Suprapubic skin (tissue), 3 donors: ENCODE data around the gene CXCR5.

Experiments used
- EP300 ChIP-seq: sonication (generic); formaldehyde crosslinking; IDR thresholded peaks from one replicate; pipeline ENCODE4 v1.6.1; 2017; ENCODE audit warnings: antibody characterized with exemption
- POLR2A ChIP-seq, 2 donors: fragments of 450-650 bp; IDR thresholded peaks; one replicate each; pipeline ENCODE4 v1.6.1; 2017; ENCODE audit warnings: antibody characterized with exemption in 2 of 2, mild to moderate bottlenecking in 2 of 2, moderate library complexity in 2 of 2
- TF ChIP-seq, protein P1 (sequence below), 2 donors: fragments of 200-600 bp in 1 of 2; fragments of 450-650 bp in 1 of 2; sonication (generic) in 1 of 2; IDR thresholded peaks; one replicate each; pipeline ENCODE4 v1.5.1; 2016 to 2019; ENCODE audit warnings: antibody characterized with exemption in 2 of 2, mild to moderate bottlenecking in 1 of 2, moderate library complexity in 1 of 2

DNA sequence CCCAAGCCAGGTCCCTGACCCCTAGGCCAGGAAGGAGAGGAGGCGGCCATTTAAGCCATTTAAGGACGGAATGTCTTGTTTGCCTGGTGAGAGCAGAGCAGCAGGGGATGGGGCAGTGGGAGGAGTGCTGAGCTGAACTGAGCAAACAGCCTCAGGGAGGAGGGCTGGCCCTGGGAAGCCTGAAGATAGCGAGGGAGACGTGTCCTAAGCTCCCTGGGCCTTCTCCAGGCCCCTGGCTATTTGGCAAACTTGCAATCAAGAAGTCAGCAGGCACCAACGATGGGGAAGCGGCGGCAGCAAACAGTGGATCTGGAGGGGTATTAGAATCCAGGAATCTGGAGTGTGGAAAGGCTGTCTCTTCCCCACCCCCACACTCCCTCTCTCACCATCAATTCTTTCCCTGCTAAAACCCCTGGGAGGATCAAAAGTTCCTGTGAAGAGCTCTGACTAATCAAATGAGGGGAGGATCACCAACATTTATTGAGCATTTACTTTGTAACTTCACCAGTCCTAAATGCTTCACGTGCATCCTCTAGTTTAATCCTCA lies 33.2 kb downstream of the CXCR5 start:
- TF ChIP-seq, protein P1, sequence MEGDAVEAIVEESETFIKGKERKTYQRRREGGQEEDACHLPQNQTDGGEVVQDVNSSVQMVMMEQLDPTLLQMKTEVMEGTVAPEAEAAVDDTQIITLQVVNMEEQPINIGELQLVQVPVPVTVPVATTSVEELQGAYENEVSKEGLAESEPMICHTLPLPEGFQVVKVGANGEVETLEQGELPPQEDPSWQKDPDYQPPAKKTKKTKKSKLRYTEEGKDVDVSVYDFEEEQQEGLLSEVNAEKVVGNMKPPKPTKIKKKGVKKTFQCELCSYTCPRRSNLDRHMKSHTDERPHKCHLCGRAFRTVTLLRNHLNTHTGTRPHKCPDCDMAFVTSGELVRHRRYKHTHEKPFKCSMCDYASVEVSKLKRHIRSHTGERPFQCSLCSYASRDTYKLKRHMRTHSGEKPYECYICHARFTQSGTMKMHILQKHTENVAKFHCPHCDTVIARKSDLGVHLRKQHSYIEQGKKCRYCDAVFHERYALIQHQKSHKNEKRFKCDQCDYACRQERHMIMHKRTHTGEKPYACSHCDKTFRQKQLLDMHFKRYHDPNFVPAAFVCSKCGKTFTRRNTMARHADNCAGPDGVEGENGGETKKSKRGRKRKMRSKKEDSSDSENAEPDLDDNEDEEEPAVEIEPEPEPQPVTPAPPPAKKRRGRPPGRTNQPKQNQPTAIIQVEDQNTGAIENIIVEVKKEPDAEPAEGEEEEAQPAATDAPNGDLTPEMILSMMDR (IDR thresholded peaks at IDR 0.05): no peak
- TF ChIP-seq EP300: no peak
- TF ChIP-seq POLR2A (IDR thresholded peaks at IDR 0.05): no peak
